Body of pancreas (tissue), 4 donors: ENCODE results near the gene MYL11. TPM values are rescaled to one million over a fixed set of nuclear protein-coding genes. Genes with fewer than 3 reads are reported as not detected.

Experiments
- ATAC-seq: fragments of 150-250 bp; one replicate; pipeline ENCODE4 v1.9.1; 2016
- DNase-seq, 4 donors: peaks; one replicate each; pipeline ENCODE4 v3.0.0-alpha.2; 2019
- H3K27ac ChIP-seq, 4 donors: fragments of 200-600 bp; sonication (generic); 1 replicate in 3 of 4; 2 replicates in 1 of 4; pipeline versions ENCODE4 v1.5.1 to v1.6.1; 2016 to 2019; ENCODE audit warnings: mild to moderate bottlenecking in 1 of 4, mixed read lengths in 1 of 4, moderate library complexity in 1 of 4
- H3K27me3 ChIP-seq, 2 donors: fragments of 200-600 bp; sonication (generic); one replicate each; pipeline ENCODE4 v1.6.0; 2016; ENCODE audit warnings: mild to moderate bottlenecking in 1 of 2
- H3K36me3 ChIP-seq, 2 donors: fragments of 200-600 bp; sonication (generic); replicated peaks in 1 of 2; 2 replicates each; pipeline ENCODE4 v1.5.1; 2016; ENCODE audit warnings: low read depth in 2 of 2; ENCODE audit not compliant: insufficient read depth in 1 of 2
- H3K4me1 ChIP-seq: fragments of 200-600 bp; sonication (generic); one replicate; pipeline ENCODE4 v1.6.0; 2016
- H3K4me3 ChIP-seq, 2 donors: fragments of 200-600 bp; sonication (generic); 1 replicate in 1 of 2; 2 replicates in 1 of 2; pipeline ENCODE4 v1.5.1; 2016 to 2019
- H3K9me3 ChIP-seq, 3 donors: fragments of 200-600 bp; sonication (generic); 1 replicate in 2 of 3; 2 replicates in 1 of 3; pipeline ENCODE4 v1.5.1; 2016
- CTCF ChIP-seq, 7 experiments: fragments of 450-650 bp in 4 of 7; fragments of 200-600 bp in 3 of 7; sonication (generic) in 3 of 7; IDR thresholded peaks; one replicate each; pipeline ENCODE4 v1.5.1; 2016 to 2019; ENCODE audit warnings: antibody characterized with exemption in 7 of 7
- POLR2A ChIP-seq, 3 donors: fragments of 450-650 bp; IDR thresholded peaks; one replicate each; pipeline ENCODE4 v1.6.1; 2016; ENCODE audit warnings: antibody characterized with exemption in 3 of 3, mild to moderate bottlenecking in 2 of 3
- WGBS, 2 donors: methylation state at CpG; one replicate each; pipeline ENCODE4 v1.1.5; 2017; 5-methylcytosine and 5-hydroxymethylcytosine counted together
- intact Hi-C: fragments of 100-400 bp; cut with DNase I; formaldehyde crosslinking; loops from one replicate; pipeline ENCODE4 v1.15.1; 2023
- total RNA-seq, 2 donors: library from RNA; depleted of rRNA; stranded (reverse); fragments of >200 nt; gene quantifications; one replicate each; pipeline ENCODE4 v1.1.0, GENCODE V29; 2016

MYL11 gene
- total RNA-seq, 2 donors from 2014 or later, result not detected

- TF ChIP-seq CTCF (IDR thresholded peaks at IDR 0.05), result peak in 4 of 7 experiments; percentile 9 to 36 (median 30)
- TF ChIP-seq POLR2A (IDR thresholded peaks at IDR 0.05), result peak; percentile 30 to 62 (median 61)
- Histone ChIP-seq H3K4me1 (peaks cover 23% of the 10 kb centered on the region), H3K9me3 (no peaks in the 10 kb centered on the region), H3K27me3 (no peaks in the 10 kb centered on the region), H3K4me3 (peak overlapping the region; percentile 19 to 23), H3K27ac (peak overlapping the region; percentile 90 to 100 (median 96)), H3K36me3 (no peaks in the 10 kb centered on the region)
- intact Hi-C loops, result no loop called here
- 0% methylated on average over 24 to 66 of the region's 67 CpGs for WGBS, 2 donors
- ATAC-seq (peak; percentile 93), DNase-seq (peak; percentile 99)
These were observed 3.9 kb downstream of the MYL11 start for GRCh38 chr16:30378236-30379157.

- TF ChIP-seq POLR2A (IDR thresholded peaks at IDR 0.05) (no peak), CTCF (IDR thresholded peaks at IDR 0.05) (no peak)
- no peak for ATAC-seq
- Histone ChIP-seq H3K27me3 (no peaks in the 10 kb centered on the region), H3K4me3 (peak overlapping the region in 1 of 2 donors; percentile 18), H3K36me3 (no peaks in the 10 kb centered on the region), H3K27ac (peak overlapping the region; percentile 90 to 100 (median 96)), H3K9me3 (no peaks in the 10 kb centered on the region), H3K4me1 (peaks cover 15% of the 10 kb centered on the region)
- no peak for DNase-seq
- intact Hi-C loops, result no loop called here
- WGBS, 2 donors, result 25 to 74% methylated on average over 12 to 26 of the region's 27 CpGs
These were observed 4.7 kb downstream of the MYL11 start for GRCh38 chr16:30379158-30379783.

GRCh38 chr16:30380072-30380802 is 5.6 kb downstream of the MYL11 start:
- no peaks in the 10 kb centered on the region for H3K9me3 ChIP-seq
- ATAC-seq, result no peak
- 89 to 90% methylated on average over 4 of the region's 4 CpGs for WGBS, 2 donors

GRCh38 chr16:30380803-30381208 is 6.2 kb downstream of the MYL11 start:
- H3K4me1 ChIP-seq, result peaks cover 14% of the 10 kb centered on the region
- no peaks in the 10 kb centered on the region for H3K27me3 ChIP-seq
- WGBS, 2 donors, result 80 to 86% methylated on average over 4 to 6 of the region's 6 CpGs
- TF ChIP-seq POLR2A (IDR thresholded peaks at IDR 0.05), result no peak
- TF ChIP-seq CTCF (IDR thresholded peaks at IDR 0.05), result no peak
- intact Hi-C loops, result no loop called here
- no peak overlapping the region for H3K4me3 ChIP-seq
- no peak overlapping the region for H3K27ac ChIP-seq
- no peak for ATAC-seq
- H3K36me3 ChIP-seq, result no peaks in the 10 kb centered on the region
- no peak for DNase-seq
- no peaks in the 10 kb centered on the region for H3K9me3 ChIP-seq

More at GRCh38 chr16:30380072-30380802, 5.6 kb downstream of the MYL11 start:
- intact Hi-C loops, result no loop called here
- TF ChIP-seq POLR2A (IDR thresholded peaks at IDR 0.05), result no peak
- TF ChIP-seq CTCF (IDR thresholded peaks at IDR 0.05), result no peak
- H3K27ac ChIP-seq, result no peak overlapping the region
- peaks cover 14% of the 10 kb centered on the region for H3K4me1 ChIP-seq
- no peaks in the 10 kb centered on the region for H3K27me3 ChIP-seq
- DNase-seq, result no peak
- H3K36me3 ChIP-seq, result no peaks in the 10 kb centered on the region
- no peak overlapping the region for H3K4me3 ChIP-seq
